Stimulated activated CD4-positive, alpha-beta T cell treated with anti-CD3 and anti-CD28 coated beads, Interleukin-12 subunit alpha, Interleukin-12 subunit beta, amount 100 ng/mL, for 48 hours (primary cell): ENCODE measurements around the gene HOTAIR.
A peak's percentile ranks its signal among the peaks of the same experiment; 100 is the strongest.

ENCODE experiments used
- DNase-seq, 3 donors: peaks; one replicate each; pipeline ENCODE4 v3.0.0-alpha.2; 2020; ENCODE audit warnings: low read depth in 2 of 3, low spot score in 1 of 3

HOTAIR gene

DNA sequence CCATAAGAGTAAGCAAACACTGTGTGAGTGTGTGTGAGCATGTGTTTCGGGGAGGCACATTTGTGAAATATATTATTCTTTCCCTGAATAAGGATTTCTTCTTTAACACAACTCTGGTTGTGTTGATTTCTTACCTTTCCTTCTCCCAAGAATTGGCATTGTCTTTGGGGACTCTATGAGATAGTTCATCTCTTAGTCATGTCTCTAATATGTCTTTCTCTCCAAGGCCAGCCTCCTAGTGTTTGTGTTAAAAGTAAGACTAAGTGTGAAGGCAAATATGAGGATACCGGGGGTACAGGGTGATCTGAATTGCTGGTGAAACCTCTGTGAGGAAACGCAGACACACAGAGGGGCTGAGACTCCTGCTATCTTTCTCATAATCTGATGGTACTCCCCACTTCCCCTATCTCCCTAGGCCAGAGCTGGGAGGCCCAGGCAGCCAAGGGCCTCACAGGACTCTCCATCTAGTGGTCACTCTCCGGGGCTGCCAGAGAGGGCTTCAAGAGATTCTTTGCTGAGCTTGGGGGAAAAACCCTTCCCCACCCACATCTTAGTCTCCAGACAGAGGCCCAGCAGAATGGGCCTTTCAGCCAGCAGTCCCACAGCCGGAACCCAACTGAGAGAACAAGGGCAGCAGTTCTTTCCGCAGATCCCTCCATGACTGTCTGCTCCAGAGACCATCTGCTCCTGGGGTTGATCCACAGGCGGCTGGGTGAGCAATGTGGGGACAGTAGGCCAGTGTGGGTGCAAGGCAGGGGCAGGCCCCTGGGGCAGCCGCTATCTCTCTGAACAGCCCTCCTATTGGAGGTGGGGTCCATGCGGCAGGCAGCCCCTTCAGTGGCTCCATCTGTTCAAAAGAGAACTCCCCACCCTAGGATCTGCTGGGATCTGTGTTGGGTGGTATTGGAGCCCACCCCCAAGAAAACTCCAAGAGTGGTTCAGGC, 25.8 kb downstream of the HOTAIR start:
- no peak for DNase-seq

- DNase-seq = no peak
These were observed 27.0 kb downstream of the HOTAIR start for GRCh38 chr12:53947743-53948142.

DNA sequence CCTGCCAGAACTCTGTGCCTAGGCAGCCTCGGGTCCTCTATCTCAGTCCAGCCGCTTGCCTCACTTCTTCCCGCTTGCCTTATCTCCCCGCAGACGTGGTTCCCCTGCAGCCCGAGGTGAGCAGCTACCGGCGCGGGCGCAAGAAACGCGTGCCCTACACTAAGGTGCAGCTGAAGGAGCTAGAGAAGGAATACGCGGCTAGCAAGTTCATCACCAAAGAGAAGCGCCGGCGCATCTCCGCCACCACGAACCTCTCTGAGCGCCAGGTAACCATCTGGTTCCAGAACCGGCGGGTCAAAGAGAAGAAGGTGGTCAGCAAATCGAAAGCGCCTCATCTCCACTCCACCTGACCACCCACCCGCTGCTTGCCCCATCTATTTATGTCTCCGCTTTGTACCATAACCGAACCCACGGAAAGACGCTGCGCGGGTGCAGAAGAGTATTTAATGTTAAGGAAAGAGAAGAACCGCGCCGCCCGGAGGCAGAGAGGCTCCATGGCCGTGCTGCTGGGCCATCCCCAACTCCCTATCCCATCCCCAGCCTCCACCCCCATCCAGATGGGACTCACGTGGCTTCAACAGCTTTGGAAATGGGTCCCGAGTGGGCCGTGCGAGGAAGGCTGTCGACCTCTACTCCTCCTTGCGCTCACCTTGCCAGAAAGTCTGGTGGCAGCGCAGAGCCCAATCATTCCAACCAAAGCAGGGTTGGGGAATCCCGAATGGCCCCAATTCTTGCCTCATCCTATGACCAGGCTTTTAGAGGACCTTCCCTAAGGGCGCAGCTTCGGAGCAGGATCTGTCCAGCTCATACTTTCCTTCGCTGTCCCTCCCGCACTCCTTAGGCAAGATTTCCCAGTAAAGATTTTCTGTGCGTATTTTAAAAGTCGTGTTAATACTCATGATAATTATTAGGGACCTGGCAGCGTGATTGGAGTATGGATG, 29.6 kb downstream of the HOTAIR start:
- DNase-seq = no peak

DNA sequence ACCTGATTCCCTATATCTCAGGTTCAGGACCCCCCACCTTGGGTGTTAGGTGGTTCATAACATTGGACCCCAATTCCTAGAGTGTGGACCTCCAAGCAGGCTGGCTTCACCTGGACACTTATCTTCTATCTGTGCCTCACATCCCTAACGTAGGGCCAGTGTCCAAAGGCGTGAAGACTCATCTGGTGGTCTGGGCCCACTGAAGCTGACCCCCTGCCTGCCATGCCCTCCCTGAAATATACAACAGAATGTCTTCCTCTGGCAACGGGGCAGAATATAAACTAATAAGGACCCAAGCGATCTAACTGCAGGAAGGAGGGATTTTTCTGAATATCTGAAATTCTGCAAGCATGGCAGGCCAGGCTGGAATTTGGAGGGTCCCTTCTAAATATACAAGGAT, 30.5 kb downstream of the HOTAIR start:
- DNase-seq = no peak

DNA sequence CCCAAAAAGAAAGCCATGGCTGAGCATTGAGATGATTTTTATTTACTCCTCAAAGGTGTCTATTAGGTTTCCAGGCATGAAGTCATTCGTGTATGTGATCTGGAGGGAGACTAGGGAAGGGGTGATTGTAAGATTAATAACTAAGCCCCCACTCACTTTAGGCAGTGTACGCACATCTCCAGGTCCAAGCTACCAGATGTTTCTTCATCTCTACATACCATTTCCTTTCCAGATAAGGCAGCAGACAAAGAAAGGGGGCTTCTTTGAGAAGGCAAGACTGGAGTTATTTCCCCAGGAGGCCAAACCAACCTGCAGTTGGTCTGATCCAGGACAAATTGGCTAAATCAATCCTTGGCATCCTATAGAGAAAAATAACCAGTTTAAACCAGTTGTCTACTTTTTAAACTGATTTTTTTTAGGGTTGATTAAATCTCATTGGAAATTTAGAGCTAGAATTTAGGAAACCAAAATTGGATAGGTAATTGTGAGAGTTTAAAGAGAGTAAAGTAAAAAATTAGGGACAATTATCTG, 32.2 kb downstream of the HOTAIR start:
- no peak for DNase-seq

DNA sequence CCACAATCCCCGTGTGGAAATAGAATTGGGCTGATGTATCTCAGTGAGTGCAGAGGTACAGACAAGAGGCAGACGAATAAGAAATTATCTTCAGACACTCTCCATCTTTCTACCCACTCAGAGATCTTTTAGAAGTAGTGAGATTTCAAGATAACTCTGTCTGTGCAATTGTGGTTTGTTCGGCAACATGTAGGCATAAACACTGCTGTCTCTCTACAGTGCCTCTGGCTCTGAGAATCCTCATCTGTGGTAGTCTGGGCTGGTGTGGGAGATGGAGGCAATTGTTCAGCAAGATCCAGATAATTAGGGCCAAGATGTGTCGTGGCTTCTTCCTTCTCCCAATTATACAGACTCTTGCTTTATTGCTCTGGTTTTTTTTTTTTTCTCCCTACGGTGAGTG, 33.0 kb downstream of the HOTAIR start:
- no peak for DNase-seq

DNA sequence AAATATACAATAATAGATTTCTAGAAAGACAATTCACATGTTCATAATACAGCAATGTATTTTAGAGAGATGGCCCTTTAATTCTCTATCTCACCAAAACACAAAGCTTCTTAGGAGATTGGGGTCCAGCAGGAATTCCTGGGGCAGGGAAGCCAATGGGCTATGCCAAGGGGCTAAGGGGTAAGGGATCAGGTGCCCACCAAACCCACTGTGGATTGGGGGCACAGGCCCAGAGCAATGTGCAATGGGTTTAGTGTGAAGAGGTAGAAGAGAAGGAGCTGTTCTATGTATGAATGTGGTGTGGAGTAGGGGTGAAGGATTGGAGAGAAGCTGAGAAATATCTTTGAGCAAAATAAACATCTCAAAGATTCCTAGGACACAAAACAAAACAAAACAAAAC, 33.6 kb downstream of the HOTAIR start:
- DNase-seq = no peak

DNA sequence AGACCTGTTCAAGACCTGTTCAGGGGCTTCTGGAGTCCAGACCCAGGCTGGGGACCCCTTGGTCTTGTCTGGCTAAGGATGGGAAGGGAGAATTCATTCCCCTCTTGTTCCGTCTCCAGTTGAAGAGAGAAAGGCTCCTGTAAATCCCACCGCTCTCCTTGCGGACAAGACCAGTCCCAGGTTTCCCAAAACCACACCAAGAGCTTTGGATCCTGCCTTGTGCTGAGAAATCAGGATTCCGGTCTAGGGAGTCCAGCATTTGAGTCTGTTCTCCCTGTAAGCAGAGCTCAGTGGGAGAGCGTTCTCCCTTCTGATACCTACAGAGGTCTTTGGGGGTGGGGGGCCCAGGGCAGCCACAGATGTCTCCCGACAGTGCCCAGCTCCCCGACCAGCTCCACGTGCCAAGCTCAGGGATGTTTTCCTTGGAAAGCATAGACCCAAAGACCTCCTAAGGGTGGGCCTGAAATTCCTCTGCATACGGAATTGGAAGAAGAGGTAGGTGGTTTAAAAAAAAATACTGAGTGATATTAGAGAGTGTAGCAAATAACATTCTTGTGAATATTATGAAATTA, 34.2 kb downstream of the HOTAIR start:
- DNase-seq = no peak

DNA sequence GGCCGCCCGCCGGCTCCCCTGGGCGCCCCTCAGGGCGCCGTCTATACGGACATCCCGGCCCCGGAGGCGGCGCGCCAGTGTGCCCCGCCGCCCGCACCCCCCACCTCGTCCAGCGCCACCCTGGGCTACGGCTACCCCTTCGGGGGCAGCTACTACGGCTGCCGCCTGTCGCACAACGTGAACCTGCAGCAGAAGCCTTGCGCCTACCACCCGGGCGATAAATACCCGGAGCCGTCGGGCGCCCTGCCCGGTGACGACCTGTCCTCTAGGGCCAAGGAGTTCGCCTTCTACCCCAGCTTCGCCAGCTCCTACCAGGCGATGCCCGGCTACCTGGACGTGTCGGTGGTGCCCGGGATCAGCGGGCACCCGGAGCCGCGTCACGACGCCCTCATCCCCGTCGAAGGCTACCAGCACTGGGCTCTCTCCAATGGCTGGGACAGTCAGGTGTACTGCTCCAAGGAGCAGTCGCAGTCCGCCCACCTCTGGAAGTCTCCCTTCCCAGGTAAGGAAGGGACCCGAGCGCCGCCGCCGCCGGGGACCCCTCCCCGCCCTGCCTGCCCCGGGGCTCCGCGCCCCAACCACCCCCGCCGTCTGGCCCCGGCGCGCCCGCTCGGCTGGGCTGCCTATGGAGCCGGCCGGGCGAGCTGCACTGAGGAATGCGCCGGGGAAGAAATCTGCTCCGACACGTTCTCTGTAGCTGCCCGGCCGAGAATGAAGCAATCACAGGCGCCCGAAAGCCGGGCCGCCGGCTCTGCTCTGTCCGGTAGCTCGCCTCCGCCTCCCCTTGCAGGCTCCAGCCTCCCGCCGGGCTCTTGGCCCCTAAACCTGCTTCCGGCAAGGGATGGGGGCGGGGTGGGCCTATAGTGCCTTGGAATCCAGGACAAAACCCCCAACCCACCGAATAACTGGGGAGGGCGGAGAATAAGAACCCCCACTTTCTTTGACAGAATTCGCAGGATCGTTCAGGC, 35.3 kb downstream of the HOTAIR start:
- no peak for DNase-seq

DNA sequence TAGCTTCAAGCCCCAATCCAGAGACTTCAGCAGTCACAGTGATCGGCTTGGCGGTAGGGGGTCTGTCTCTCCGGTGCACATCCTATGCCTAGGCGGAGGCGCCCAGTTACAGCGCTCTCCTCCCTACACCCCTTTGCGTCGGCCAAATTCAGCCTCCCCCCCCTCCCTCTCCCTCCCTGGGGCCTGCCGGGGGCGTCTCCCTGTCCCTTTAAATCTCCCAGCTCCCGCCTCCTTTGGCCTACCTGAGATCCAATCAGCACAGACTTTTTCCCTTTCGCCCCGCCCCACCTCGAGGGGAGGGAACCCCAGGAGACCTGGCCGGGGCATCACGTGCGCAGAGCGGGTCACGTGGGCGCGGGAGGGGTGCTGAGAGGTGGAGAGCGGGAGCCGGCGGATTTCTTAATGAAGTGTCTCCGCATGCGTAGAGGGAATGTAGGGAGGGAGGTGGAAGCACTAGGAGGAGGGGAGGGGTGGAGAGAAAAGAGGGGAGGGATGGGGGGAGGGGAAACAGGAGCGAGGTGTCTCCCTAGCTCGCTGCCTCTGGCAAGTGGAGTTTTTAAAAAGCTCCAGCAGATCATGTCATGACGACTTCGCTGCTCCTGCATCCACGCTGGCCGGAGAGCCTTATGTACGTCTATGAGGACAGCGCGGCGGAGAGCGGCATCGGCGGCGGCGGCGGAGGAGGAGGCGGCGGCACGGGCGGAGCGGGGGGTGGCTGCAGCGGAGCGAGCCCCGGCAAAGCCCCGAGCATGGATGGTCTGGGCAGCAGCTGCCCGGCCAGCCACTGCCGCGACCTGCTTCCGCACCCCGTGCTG, 36.2 kb downstream of the HOTAIR start, which contains the start of gene HOXC13:
Gene HOXC13, plus strand, starts transcription at position 506 of the 815 bp plus-strand sequence. Its CDS starts 76 bp downstream, at position 582.
- peak in 2 of 3 donors; percentile 35 to 38 for DNase-seq

- DNase-seq = no peak
These were observed 37.0 kb downstream of the HOTAIR start for GRCh38 chr12:53937596-53938325.

DNA sequence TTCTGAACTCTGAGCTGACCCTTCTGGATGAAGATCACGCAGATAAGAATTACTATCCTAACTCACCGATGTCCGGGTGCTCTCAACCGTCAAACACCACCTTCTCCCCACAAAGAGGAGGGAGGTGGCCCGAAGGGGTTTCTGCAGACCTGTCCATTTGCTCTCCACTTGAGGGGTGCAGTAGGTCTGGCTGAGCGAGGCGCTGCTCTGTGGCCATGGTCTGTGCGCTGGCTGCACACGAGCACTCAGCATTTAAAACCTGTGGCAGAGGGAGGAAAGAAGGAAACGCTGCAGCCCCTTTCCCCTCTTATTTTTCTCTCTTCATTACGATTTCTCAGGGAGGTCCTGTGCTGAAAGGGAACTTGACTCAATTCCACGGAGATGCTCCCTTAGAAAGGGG, 37.7 kb downstream of the HOTAIR start:
- DNase-seq = no peak

DNA sequence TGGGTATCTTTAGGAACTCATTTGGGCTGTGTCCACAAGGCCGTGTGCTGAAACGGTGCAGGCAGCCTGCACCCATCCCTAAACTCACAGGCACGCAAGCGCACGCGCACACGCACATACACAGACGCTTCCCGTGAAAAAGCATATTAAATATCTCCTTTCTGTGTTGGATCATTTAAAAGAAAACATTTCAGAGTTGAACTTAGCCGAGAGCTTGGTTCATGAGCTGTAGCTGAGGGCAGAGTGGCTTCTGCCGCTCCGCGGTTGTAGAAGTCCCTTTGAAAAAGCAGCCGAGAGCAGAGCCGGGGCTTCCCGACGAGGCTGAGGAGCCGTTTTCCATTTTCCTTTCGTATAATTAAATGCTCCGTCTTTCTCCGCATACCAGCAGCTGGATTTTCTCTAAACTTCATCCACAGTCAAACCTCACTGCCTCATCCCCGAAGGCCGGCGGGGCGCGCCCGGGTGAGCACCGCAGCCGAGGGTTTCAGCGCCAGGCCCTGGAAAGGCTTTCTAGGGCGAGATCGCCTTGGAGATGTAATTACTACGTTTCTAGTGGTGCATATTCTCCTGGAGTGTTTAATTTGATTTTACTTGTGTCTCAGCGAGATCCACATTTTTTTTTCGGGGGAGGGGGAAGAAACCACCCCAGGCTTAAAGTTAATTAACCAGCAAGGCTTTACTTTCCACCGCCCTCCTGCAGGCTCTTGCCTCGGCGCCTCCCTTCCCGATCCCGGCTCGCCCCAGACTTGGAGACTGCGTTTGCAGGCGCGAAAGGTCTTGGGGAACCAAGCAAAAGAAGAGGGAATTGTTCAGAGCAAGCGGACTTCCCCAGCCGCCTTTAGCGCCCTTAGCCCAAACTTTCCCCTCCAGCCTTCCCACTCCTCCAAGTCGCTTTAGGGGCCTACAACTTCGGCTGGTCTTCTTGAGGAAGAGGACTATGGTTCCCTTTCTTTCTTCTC, 39.1 kb downstream of the HOTAIR start:
- no peak for DNase-seq

GRCh38 chr12:53932915-53933314, 41.8 kb downstream of the HOTAIR start:
- no peak for DNase-seq

DNA sequence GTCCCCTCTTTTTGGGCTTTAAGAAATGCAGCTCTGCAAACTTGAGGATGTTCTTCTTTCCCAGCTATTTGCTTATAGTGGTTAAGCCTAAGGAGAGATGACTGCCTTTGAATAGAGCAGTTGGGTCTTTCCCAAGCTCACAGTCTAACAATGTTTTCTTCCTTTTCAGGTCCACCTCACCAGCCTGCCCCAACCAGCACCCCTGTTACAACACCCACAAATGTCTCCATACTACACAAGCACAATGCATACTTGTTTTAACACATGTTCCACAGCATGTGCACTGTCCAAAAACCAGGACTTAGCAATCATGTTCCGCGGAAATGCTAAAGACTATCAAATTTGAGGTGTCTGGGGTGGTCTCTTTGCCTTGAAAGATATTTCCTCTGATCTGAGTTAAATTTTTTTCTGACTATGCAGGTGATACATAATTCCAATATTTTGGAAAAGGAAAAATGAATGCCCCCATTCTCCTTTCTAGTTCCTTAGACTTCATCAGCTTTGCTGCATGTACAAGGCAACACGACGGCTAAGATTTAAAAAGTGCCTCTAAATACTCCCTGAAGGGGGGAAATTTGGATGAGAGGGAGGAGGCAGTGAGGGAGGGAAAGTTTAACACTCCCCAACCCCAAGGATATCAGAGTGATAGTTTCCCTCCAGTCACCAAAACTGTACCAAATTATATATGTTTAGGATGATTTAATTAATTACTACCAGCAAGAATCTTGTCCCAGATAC, 42.7 kb downstream of the HOTAIR start:
- DNase-seq = no peak

GRCh38 chr12:53930591-53931255, 44.0 kb downstream of the HOTAIR start:
- DNase-seq = no peak
